Measurements from ENCODE around the gene OR6C3. TPM values are rescaled to one million over a fixed set of nuclear protein-coding genes. Genes with fewer than 3 reads are reported as not detected.

The OR6C3 gene
- total and polyA plus RNA-seq, 2 experiments from 2014 or later, result not detected

- Histone ChIP-seq H3K4me2 (no peak within 1 kb of the TSS), H3K4me3 (no peak within 1 kb of the TSS), H3K27ac (ENCODE audit: low read depth) (no peak within 1 kb of the TSS), H4K20me1 (replicated peaks; ENCODE audit: insufficient read depth) (no peaks in the 10 kb centered on the region), H3K4me1 (ENCODE audit: insufficient read depth) (no peaks in the 10 kb centered on the region), H3K79me2 (replicated peaks; ENCODE audit: insufficient read depth) (no peaks in the 10 kb centered on the region), H3K36me3 (ENCODE audit: insufficient read depth) (no peaks in the 10 kb centered on the region), H3K9me2 (ENCODE audit: insufficient read depth) (no peaks in the 10 kb centered on the region), H3K27me3 (ENCODE audit: insufficient read depth) (no peaks in the 10 kb centered on the region), H2AFZ (no peak within 1 kb of the TSS), H3F3A (replicated peaks; ENCODE audit: low read depth) (no peaks in the 10 kb centered on the region)
- ATAC-seq, result no peak
- Mint-ChIP-seq H3K9me3 (no peaks in the 10 kb centered on the region), H3K27me3 (ENCODE audit: insufficient read depth, low read depth, poor library complexity) (no peaks in the 10 kb centered on the region), H3K4me1 (no peaks in the 10 kb centered on the region), H3K4me3 (no peak within 1 kb of the TSS), H3K36me3 (ENCODE audit: low read depth) (no peaks in the 10 kb centered on the region), H3K27ac (no peak within 1 kb of the TSS)
- DNase-seq (ENCODE audit: low spot score), result no peak
- no peak for TF ChIP-seq NANOG (IDR thresholded peaks at IDR 0.05; ENCODE audit: borderline replicate concordance)
These were observed 16.5 kb upstream of the OR6C3 start, which contains the start of gene OR6C1 for GRCh38 chr12:55314043-55314442. OR6C1 (plus strand) TSS chr12:55314343; CDS start chr12:55320600, 6,257 bp downstream.

GRCh38 chr12:55320201-55320600 is 10.3 kb upstream of the OR6C3 start:
- Mint-ChIP-seq H3K27ac (no peak overlapping the region), H3K9me3 (no peaks in the 10 kb centered on the region), H3K27me3 (ENCODE audit: insufficient read depth, low read depth, poor library complexity) (no peaks in the 10 kb centered on the region), H3K4me3 (no peak overlapping the region), H3K4me1 (no peaks in the 10 kb centered on the region), H3K36me3 (ENCODE audit: low read depth) (no peaks in the 10 kb centered on the region)
- H3F3A ChIP-seq (replicated peaks; ENCODE audit: low read depth), result no peaks in the 10 kb centered on the region
- DNase-seq (ENCODE audit: low spot score), result no peak
- H3K27me3 ChIP-seq (ENCODE audit: insufficient read depth), result no peaks in the 10 kb centered on the region
- H3K36me3 ChIP-seq (ENCODE audit: insufficient read depth), result no peaks in the 10 kb centered on the region
- H3K9me2 ChIP-seq (ENCODE audit: insufficient read depth), result 0 out of 2 replicates have a peak, but pooled peaks cover 2% of the 10 kb centered on the region
- H3K4me2 ChIP-seq, result no peak overlapping the region
- H3K27ac ChIP-seq (ENCODE audit: low read depth), result no peak overlapping the region
- H3K4me1 ChIP-seq (ENCODE audit: insufficient read depth), result no peaks in the 10 kb centered on the region
- no peaks in the 10 kb centered on the region for H4K20me1 ChIP-seq (replicated peaks; ENCODE audit: insufficient read depth)
- no peak for ATAC-seq
- no peak overlapping the region for H3K4me3 ChIP-seq
- H3K79me2 ChIP-seq (replicated peaks; ENCODE audit: insufficient read depth), result no peaks in the 10 kb centered on the region
- H2AFZ ChIP-seq, result no peak overlapping the region
- TF ChIP-seq EZH2phosphoT487 (IDR thresholded peaks at IDR 0.05; ENCODE audit: unreplicated experiment) (no peak), EZH2 (IDR thresholded peaks at IDR 0.05; ENCODE audit: low read depth, unreplicated experiment) (no peak), NANOG (IDR thresholded peaks at IDR 0.05; ENCODE audit: borderline replicate concordance) (no peak), CTCF (conservative IDR thresholded peaks at IDR 0.05; ENCODE audit: low read depth in 2 of 2) (no peak), ZNF114 (CRISPR knock-in tag; IDR thresholded peaks at IDR 0.05) (no peak), JUNB (IDR thresholded peaks at IDR 0.05; ENCODE audit: unreplicated experiment) (no peak), ZNF331 (CRISPR knock-in tag; IDR thresholded peaks at IDR 0.05; ENCODE audit: low read depth) (no peak), ZNF462 (CRISPR knock-in tag; IDR thresholded peaks at IDR 0.05) (no peak), POLR2AphosphoS5 (IDR thresholded peaks at IDR 0.05; ENCODE audit: low read depth) (no peak), REST (IDR thresholded peaks at IDR 0.05; ENCODE audit: unreplicated experiment) (no peak), CREB1 (CRISPR knock-in tag; IDR thresholded peaks at IDR 0.05; ENCODE audit: low read depth) (no peak)
